Neural cell (in vitro differentiated cells): ENCODE measurements around the gene PKNOX2.

Source experiments
- CTCF ChIP-seq: fragments of 450-650 bp; IDR thresholded peaks from 2 replicates; pipeline ENCODE4 v1.5.1; 2014; ENCODE audit warnings: antibody characterized with exemption, mild to moderate bottlenecking, moderate library complexity; ENCODE audit not compliant: poor library complexity, severe bottlenecking
- EP300 ChIP-seq: fragments of 450-650 bp; conservative IDR thresholded peaks from 2 replicates; pipeline ENCODE4 v1.6.1; 2014; ENCODE audit warnings: antibody characterized with exemption, mild to moderate bottlenecking, moderate library complexity; ENCODE audit not compliant: poor library complexity, severe bottlenecking
- MXI1 ChIP-seq: fragments of 450-650 bp; conservative IDR thresholded peaks from 2 replicates; pipeline ENCODE4 v1.6.1; 2014; ENCODE audit warnings: antibody characterized with exemption, mild to moderate bottlenecking; ENCODE audit not compliant: poor library complexity, severe bottlenecking
- POLR2AphosphoS5 ChIP-seq: IDR thresholded peaks from 2 replicates; pipeline ENCODE4 v1.6.1; 2012
- REST ChIP-seq: IDR thresholded peaks from 2 replicates; pipeline ENCODE4 v1.6.1; 2012; ENCODE audit warnings: borderline replicate concordance
- SMC3 ChIP-seq: fragments of 450-650 bp; conservative IDR thresholded peaks from 2 replicates; pipeline ENCODE4 v1.6.1; 2014; ENCODE audit warnings: antibody characterized with exemption, mild to moderate bottlenecking, moderate library complexity; ENCODE audit not compliant: poor library complexity

GRCh38 chr11:125202977-125203376 lies 38.4 kb downstream of the PKNOX2 start:
- TF ChIP-seq SMC3 (no peak), CTCF (no peak), EP300 (no peak), POLR2AphosphoS5 (no peak), MXI1 (no peak), REST (no peak)
